ENCODE results near the gene NECAB2.

Gene NECAB2

DNA sequence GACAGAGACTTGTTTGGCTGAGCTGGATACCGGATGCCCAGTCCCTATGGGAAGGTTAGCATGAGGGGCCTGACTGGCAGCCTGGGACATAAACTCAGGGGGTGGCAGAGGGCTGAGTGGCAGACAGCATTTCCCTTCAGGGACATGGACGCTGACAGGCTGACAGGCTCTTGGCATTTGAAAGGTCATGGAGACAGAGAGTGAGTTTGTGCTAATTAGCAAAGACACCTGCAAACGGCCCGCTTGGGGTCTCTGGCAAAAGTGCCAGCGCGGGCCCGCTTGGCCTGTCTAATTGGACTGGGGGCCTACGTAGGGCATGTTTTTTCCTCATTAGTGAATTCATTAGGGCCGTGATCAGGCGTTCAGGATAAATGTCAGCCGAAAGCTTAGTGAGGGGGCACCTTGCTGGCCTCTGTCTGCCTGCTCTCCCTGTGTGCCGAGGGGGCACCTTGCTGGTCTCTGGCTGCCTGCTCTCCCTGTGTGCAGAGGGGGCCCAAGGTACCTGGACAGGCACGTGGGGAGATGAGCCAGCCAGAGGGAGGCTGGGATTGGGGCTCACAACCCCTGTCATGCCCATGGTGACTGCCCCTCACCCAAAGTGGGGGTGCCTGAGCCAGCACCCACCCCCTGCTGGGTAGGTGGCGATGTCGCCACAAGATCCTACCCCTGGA is 7.7 kb downstream of the NECAB2 start:
- TF ChIP-seq SUZ12 (IDR thresholded peaks at IDR 0.05; ENCODE audit: extremely low read depth, insufficient read depth, insufficient read length) (no peak), ZNF274 (IDR thresholded peaks at IDR 0.05; ENCODE audit: low read depth, low read length) (no peak), YY1 (IDR thresholded peaks at IDR 0.05; ENCODE audit: insufficient read depth, insufficient read length) (no peak)

DNA sequence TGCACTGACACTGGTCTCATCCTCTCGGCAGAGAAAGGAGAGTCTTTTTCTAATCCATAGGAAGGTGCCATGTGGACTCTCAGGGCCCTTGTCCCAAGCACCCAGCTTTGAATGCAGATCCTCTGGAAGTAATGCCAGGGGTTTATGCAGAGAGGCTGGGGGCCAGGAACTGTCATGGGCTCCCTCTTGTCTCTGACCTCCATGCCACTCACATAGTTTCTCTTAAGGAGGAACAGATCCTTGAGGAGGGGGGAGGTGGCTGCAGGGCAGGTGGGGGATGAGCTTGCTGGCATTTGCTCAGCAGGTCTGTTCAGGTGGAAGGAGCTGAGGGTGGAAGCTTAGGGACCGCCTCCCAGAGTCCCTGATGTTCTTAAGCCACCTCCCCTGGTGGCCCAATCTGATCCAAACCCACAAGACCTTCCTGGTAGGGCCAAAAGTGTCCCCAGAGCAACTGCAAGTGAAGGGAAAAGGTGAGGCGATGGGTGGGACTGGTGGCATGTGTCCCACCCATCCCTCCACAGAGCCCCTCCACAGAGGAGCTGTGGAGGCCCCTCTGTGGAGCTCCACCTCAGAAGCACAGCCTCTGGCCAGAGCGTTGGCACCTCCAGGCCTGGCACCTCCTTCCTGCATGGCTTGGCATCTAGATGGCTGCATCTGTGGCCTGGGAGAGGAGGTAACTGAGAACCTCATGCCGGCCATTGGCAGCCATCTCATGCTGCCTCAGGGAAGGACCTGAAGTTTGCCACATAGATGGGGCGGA is 9.2 kb downstream of the NECAB2 start:
- peaks cover 31% of the 10 kb centered on the region for H3K9me3 ChIP-seq (ENCODE audit: insufficient read depth, low read length)
- H3K9ac ChIP-seq (ENCODE audit: insufficient read length, low read depth): no peak overlapping the region
- no peak for DNase-seq (ENCODE audit: low read depth, low spot score)
- no peaks in the 10 kb centered on the region for H3K36me3 ChIP-seq (ENCODE audit: insufficient read depth, insufficient read length, low read length)
- peaks cover 12% of the 10 kb centered on the region for H3K4me1 ChIP-seq (ENCODE audit: insufficient read depth, insufficient read length)
- H3K4me3 ChIP-seq (ENCODE audit: insufficient read length, low read depth): no peak overlapping the region
- no peaks in the 10 kb centered on the region for H3K27me3 ChIP-seq (ENCODE audit: insufficient read depth, insufficient read length)
- TF ChIP-seq YY1 (IDR thresholded peaks at IDR 0.05; ENCODE audit: insufficient read depth, insufficient read length) (no peak), SUZ12 (IDR thresholded peaks at IDR 0.05; ENCODE audit: extremely low read depth, insufficient read depth, insufficient read length) (no peak)

More for the DNA sequence above, 7.7 kb downstream of the NECAB2 start:
- DNase-seq (ENCODE audit: low read depth, low spot score): no peak
- no peak overlapping the region for H3K4me3 ChIP-seq (ENCODE audit: insufficient read length, low read depth)
- no peaks in the 10 kb centered on the region for H3K27me3 ChIP-seq (ENCODE audit: insufficient read depth, insufficient read length)
- peaks cover 21% of the 10 kb centered on the region for H3K4me1 ChIP-seq (ENCODE audit: insufficient read depth, insufficient read length)
- H3K36me3 ChIP-seq (ENCODE audit: insufficient read depth, insufficient read length, low read length): no peaks in the 10 kb centered on the region
- peaks cover 31% of the 10 kb centered on the region for H3K9me3 ChIP-seq (ENCODE audit: insufficient read depth, low read length)
- no peak overlapping the region for H3K9ac ChIP-seq (ENCODE audit: insufficient read length, low read depth)

GRCh38 chr16:83978401-83978904 is 10.4 kb downstream of the NECAB2 start:
- H3K9ac ChIP-seq (ENCODE audit: insufficient read length, low read depth): no peak overlapping the region
- H3K36me3 ChIP-seq (ENCODE audit: insufficient read depth, insufficient read length, low read length): no peaks in the 10 kb centered on the region
- H3K27me3 ChIP-seq (ENCODE audit: insufficient read depth, insufficient read length): no peaks in the 10 kb centered on the region
- no peak overlapping the region for H3K4me3 ChIP-seq (ENCODE audit: insufficient read length, low read depth)
- peaks cover 31% of the 10 kb centered on the region for H3K9me3 ChIP-seq (ENCODE audit: insufficient read depth, low read length)
- no peak for DNase-seq (ENCODE audit: low read depth, low spot score)
- peaks cover 9% of the 10 kb centered on the region for H3K4me1 ChIP-seq (ENCODE audit: insufficient read depth, insufficient read length)
- no peak for TF ChIP-seq YY1 (IDR thresholded peaks at IDR 0.05; ENCODE audit: insufficient read depth, insufficient read length)
- no peak for TF ChIP-seq SUZ12 (IDR thresholded peaks at IDR 0.05; ENCODE audit: extremely low read depth, insufficient read depth, insufficient read length)
- no peak for TF ChIP-seq ZNF274 (IDR thresholded peaks at IDR 0.05; ENCODE audit: low read depth, low read length)

- no peaks in the 10 kb centered on the region for H3K36me3 ChIP-seq (ENCODE audit: insufficient read depth, insufficient read length, low read length)
- DNase-seq (ENCODE audit: low read depth, low spot score): no peak
- TF ChIP-seq ZNF274 (IDR thresholded peaks at IDR 0.05; ENCODE audit: low read depth, low read length): no peak
- TF ChIP-seq SUZ12 (IDR thresholded peaks at IDR 0.05; ENCODE audit: extremely low read depth, insufficient read depth, insufficient read length): no peak
- TF ChIP-seq YY1 (IDR thresholded peaks at IDR 0.05; ENCODE audit: insufficient read depth, insufficient read length): no peak
- no peak overlapping the region for H3K9ac ChIP-seq (ENCODE audit: insufficient read length, low read depth)
- H3K4me3 ChIP-seq (ENCODE audit: insufficient read length, low read depth): no peak overlapping the region
- peaks cover 31% of the 10 kb centered on the region for H3K9me3 ChIP-seq (ENCODE audit: insufficient read depth, low read length)
- no peaks in the 10 kb centered on the region for H3K27me3 ChIP-seq (ENCODE audit: insufficient read depth, insufficient read length)
- H3K4me1 ChIP-seq (ENCODE audit: insufficient read depth, insufficient read length): peaks cover 3% of the 10 kb centered on the region
Measured at GRCh38 chr16:83979441-83979840, 11.4 kb downstream of the NECAB2 start.

DNA sequence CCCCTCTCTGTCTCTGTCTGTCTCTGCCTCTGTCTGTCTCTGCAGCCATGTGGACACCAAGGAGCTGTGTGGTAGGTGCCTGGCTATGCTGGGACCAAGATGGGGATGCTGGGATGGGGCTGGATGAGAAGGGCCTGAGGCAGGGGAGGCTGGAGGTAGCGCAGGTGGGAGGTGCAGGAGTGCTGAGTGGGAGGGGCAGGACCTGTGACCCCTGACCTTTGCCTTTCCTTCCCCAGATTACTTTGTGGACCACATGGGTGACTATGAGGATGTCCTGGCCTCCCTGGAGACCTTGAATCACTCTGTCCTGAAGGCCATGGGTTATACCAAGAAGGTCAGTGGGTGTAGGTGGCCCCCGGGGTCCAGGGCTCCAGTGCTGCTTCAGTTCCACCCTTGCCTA is 12.8 kb downstream of the NECAB2 start:
- H3K27me3 ChIP-seq (ENCODE audit: insufficient read depth, insufficient read length): no peaks in the 10 kb centered on the region
- H3K4me3 ChIP-seq (ENCODE audit: insufficient read length, low read depth): no peak overlapping the region
- TF ChIP-seq YY1 (IDR thresholded peaks at IDR 0.05; ENCODE audit: insufficient read depth, insufficient read length): no peak
- TF ChIP-seq ZNF274 (IDR thresholded peaks at IDR 0.05; ENCODE audit: low read depth, low read length): no peak
- TF ChIP-seq SUZ12 (IDR thresholded peaks at IDR 0.05; ENCODE audit: extremely low read depth, insufficient read depth, insufficient read length): no peak
- DNase-seq (ENCODE audit: low read depth, low spot score): no peak
- H3K4me1 ChIP-seq (ENCODE audit: insufficient read depth, insufficient read length): peaks cover 3% of the 10 kb centered on the region
- H3K9ac ChIP-seq (ENCODE audit: insufficient read length, low read depth): no peak overlapping the region
- no peaks in the 10 kb centered on the region for H3K36me3 ChIP-seq (ENCODE audit: insufficient read depth, insufficient read length, low read length)
- H3K9me3 ChIP-seq (ENCODE audit: insufficient read depth, low read length): peaks cover 31% of the 10 kb centered on the region

DNA sequence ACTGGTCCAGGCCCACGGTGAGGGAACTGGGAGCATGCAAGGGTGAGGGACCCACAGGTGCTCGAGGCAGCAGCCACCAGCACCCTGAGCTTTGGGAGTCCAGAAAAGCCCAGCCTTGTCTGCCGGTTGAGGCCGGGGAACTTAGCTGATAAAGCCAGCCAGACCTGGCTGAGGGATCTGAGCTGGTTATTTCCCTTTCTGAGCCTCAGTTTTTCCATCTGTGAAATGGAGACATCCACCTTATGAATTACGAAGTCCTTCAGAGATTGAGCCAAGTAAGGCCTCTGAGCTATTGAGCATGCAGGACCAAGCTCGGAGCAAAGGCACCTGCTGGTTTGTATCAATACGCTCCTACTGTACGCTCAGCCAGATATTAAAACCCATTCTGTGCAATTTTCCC is 13.8 kb downstream of the NECAB2 start:
- no peak overlapping the region for H3K9ac ChIP-seq (ENCODE audit: insufficient read length, low read depth)
- DNase-seq (ENCODE audit: low read depth, low spot score): no peak

GRCh38 chr16:83983491-83983890 is 15.4 kb downstream of the NECAB2 start:
- Histone ChIP-seq H3K4me1 (ENCODE audit: insufficient read depth, insufficient read length) (no peaks in the 10 kb centered on the region), H3K36me3 (ENCODE audit: insufficient read depth, insufficient read length, low read length) (no peaks in the 10 kb centered on the region), H3K27me3 (ENCODE audit: insufficient read depth, insufficient read length) (no peaks in the 10 kb centered on the region), H3K9me3 (ENCODE audit: insufficient read depth, low read length) (peaks cover 16% of the 10 kb centered on the region), H3K4me3 (ENCODE audit: insufficient read length, low read depth) (no peak overlapping the region), H3K9ac (ENCODE audit: insufficient read length, low read depth) (no peak overlapping the region)
- DNase-seq (ENCODE audit: low read depth, low spot score): no peak
- TF ChIP-seq SUZ12 (IDR thresholded peaks at IDR 0.05; ENCODE audit: extremely low read depth, insufficient read depth, insufficient read length) (no peak), ZNF274 (IDR thresholded peaks at IDR 0.05; ENCODE audit: low read depth, low read length) (no peak), YY1 (IDR thresholded peaks at IDR 0.05; ENCODE audit: insufficient read depth, insufficient read length) (no peak)

More for the DNA sequence above, 13.8 kb downstream of the NECAB2 start:
- Histone ChIP-seq H3K4me3 (ENCODE audit: insufficient read length, low read depth) (no peak overlapping the region), H3K36me3 (ENCODE audit: insufficient read depth, insufficient read length, low read length) (no peaks in the 10 kb centered on the region), H3K9me3 (ENCODE audit: insufficient read depth, low read length) (peaks cover 31% of the 10 kb centered on the region), H3K4me1 (ENCODE audit: insufficient read depth, insufficient read length) (no peaks in the 10 kb centered on the region), H3K27me3 (ENCODE audit: insufficient read depth, insufficient read length) (no peaks in the 10 kb centered on the region)
- TF ChIP-seq ZNF274 (IDR thresholded peaks at IDR 0.05; ENCODE audit: low read depth, low read length) (no peak), SUZ12 (IDR thresholded peaks at IDR 0.05; ENCODE audit: extremely low read depth, insufficient read depth, insufficient read length) (no peak), YY1 (IDR thresholded peaks at IDR 0.05; ENCODE audit: insufficient read depth, insufficient read length) (no peak)
